HCT116 (cell line): ENCODE data around the gene TFB1M.

Experiments used
- CTCF ChIP-seq, 3 experiments: fragments of 200-600 bp in 1 of 3; sonication (generic) in 1 of 3; IDR thresholded peaks in 2 of 3; conservative IDR thresholded peaks in 1 of 3; 2 replicates each; pipeline ENCODE4 v1.5.1; 2012 to 2017; ENCODE audit warnings: low read depth in 2 of 3, low read length in 2 of 3, antibody characterized with exemption in 1 of 3, borderline replicate concordance in 1 of 3, control low read depth in 1 of 3, mild to moderate bottlenecking in 1 of 3, mixed read lengths in 1 of 3, mixed run types in 1 of 3, moderate library complexity in 1 of 3; ENCODE audit not compliant: insufficient read depth in 1 of 3
- REST ChIP-seq: IDR thresholded peaks from 2 replicates; pipeline ENCODE4 v1.6.1; 2012; ENCODE audit warnings: low read depth

GRCh38 chr6:155259897-155260296 lies 54.4 kb downstream of the TFB1M start:
- TF ChIP-seq REST (no peak), CTCF (IDR thresholded peaks at IDR 0.05 in 2 of 3, conservative IDR thresholded peaks at IDR 0.05 in 1 of 3; ENCODE audit: borderline replicate concordance in 1 of 3, insufficient read depth in 1 of 3, low read depth in 2 of 3, low read length in 2 of 3) (no peak)
